Fibroblast of the aortic adventitia (primary cell): ENCODE data around the gene C10orf90. TPM values are rescaled to one million over a fixed set of nuclear protein-coding genes. Genes with fewer than 3 reads are reported as not detected.

Experiments used
- DNase-seq: peaks from one replicate; pipeline ENCODE4 v3.0.0-alpha.2; 2010; ENCODE audit warnings: low read depth
- H3K4me3 ChIP-seq: 2 replicates; pipeline ENCODE4 v1.5.1; 2011; ENCODE audit warnings: low read depth, mild to moderate bottlenecking, control low read depth, low read length, moderate library complexity
- CTCF ChIP-seq: IDR thresholded peaks from 2 replicates; pipeline ENCODE4 v1.5.1; 2011; ENCODE audit warnings: mild to moderate bottlenecking, low read length, control low read depth, inconsistent platforms; ENCODE audit not compliant: insufficient read depth
- total RNA-seq: library from RNA; depleted of rRNA; stranded (reverse); fragments of >200 nt; gene quantifications from 2 replicates; pipeline ENCODE4 v1.2.3, GENCODE V29; 2012; ENCODE audit warnings: low replicate concordance

C10orf90 gene
- total RNA-seq, 1 donor = 1.1 TPM

- no peak for DNase-seq
- TF ChIP-seq CTCF = no peak
- no peak overlapping the region for H3K4me3 ChIP-seq
Measured at GRCh38 chr10:126437635-126438406, 232.7 kb downstream of the C10orf90 start.

- TF ChIP-seq CTCF = no peak
- no peak for DNase-seq
- H3K4me3 ChIP-seq = no peak overlapping the region
Measured at GRCh38 chr10:126434235-126434634, 236.3 kb downstream of the C10orf90 start.

GRCh38 chr10:126433351-126433750 lies 237.1 kb downstream of the C10orf90 start:
- no peak for TF ChIP-seq CTCF
- DNase-seq = no peak
- H3K4me3 ChIP-seq = no peak overlapping the region

- no peak for TF ChIP-seq CTCF
- no peak overlapping the region for H3K4me3 ChIP-seq
- DNase-seq = no peak
Measured at GRCh38 chr10:126432507-126432906, 238.0 kb downstream of the C10orf90 start.

GRCh38 chr10:126431816-126432215 lies 238.7 kb downstream of the C10orf90 start:
- no peak overlapping the region for H3K4me3 ChIP-seq
- no peak for DNase-seq
- no peak for TF ChIP-seq CTCF

- H3K4me3 ChIP-seq = no peak overlapping the region
- TF ChIP-seq CTCF = no peak
- no peak for DNase-seq
Measured at GRCh38 chr10:126430512-126430911, 240.0 kb downstream of the C10orf90 start.

GRCh38 chr10:126429275-126429674 lies 241.2 kb downstream of the C10orf90 start:
- no peak overlapping the region for H3K4me3 ChIP-seq
- no peak for TF ChIP-seq CTCF
- DNase-seq = no peak
